LNCAP (cell line): Measurements from ENCODE around the gene ANKRD13B.

ENCODE experiments used
- CTCF ChIP-seq: fragments of 450-650 bp; IDR thresholded peaks from 2 replicates; pipeline ENCODE4 v1.5.1; 2017; ENCODE audit warnings: mild to moderate bottlenecking

ANKRD13B gene

GRCh38 chr17:29629839-29630238 is 36.9 kb downstream of the ANKRD13B start:
- TF ChIP-seq CTCF = no peak

- no peak for TF ChIP-seq CTCF
Observed at GRCh38 chr17:29630630-29631193, 37.8 kb downstream of the ANKRD13B start.

- TF ChIP-seq CTCF = no peak
Observed at GRCh38 chr17:29633886-29634285, 41.0 kb downstream of the ANKRD13B start.

- no peak for TF ChIP-seq CTCF
Observed at GRCh38 chr17:29640413-29640812, 47.5 kb downstream of the ANKRD13B start.

- TF ChIP-seq CTCF = no peak
Observed at GRCh38 chr17:29640981-29641642, 48.2 kb downstream of the ANKRD13B start.

- no peak for TF ChIP-seq CTCF
Observed at GRCh38 chr17:29642171-29642611, 49.3 kb downstream of the ANKRD13B start.

GRCh38 chr17:29643817-29644160 is 50.9 kb downstream of the ANKRD13B start:
- TF ChIP-seq CTCF = no peak
